Hepatocyte (in vitro differentiated cells): ENCODE data around the gene CCDC102A.

ENCODE experiments used
- CTCF ChIP-seq: fragments of 200-600 bp; sonication (generic); IDR thresholded peaks from 2 replicates; pipeline ENCODE4 v1.5.1; 2016; ENCODE audit warnings: antibody characterized with exemption, mild to moderate bottlenecking; ENCODE audit not compliant: poor library complexity
- EZH2 ChIP-seq: fragments of 200-600 bp; sonication (generic); IDR thresholded peaks from 2 replicates; pipeline ENCODE4 v1.6.1; 2016; ENCODE audit warnings: antibody characterized with exemption, mild to moderate bottlenecking, borderline replicate concordance
- EZH2phosphoT487 ChIP-seq: fragments of 200-600 bp; sonication (generic); IDR thresholded peaks from one replicate; pipeline ENCODE4 v1.6.1; 2018; ENCODE audit warnings: antibody characterized with exemption, mild to moderate bottlenecking, low read depth, moderate library complexity; ENCODE audit not compliant: unreplicated experiment, severe bottlenecking

- TF ChIP-seq CTCF (no peak), EZH2phosphoT487 (no peak), EZH2 (no peak)
Observed at GRCh38 chr16:57517397-57518367, 18.7 kb downstream of the CCDC102A start.
